Keratinocyte (primary cell): ENCODE data around the gene MPHOSPH6. TPM values are rescaled to one million over a fixed set of nuclear protein-coding genes. Genes with fewer than 3 reads are reported as not detected.

ENCODE experiments used
- DNase-seq: peaks from one replicate; pipeline ENCODE4 v3.0.0-alpha.2; 2011; ENCODE audit warnings: low read depth, missing footprints, low spot score
- FAIRE-seq: peaks from 2 replicates; lab custom pipeline; 2011; peaks lifted over from hg19 to GRCh38; lab: Jason Lieb, UNC
- H2AFZ ChIP-seq: 2 replicates; pipeline ENCODE4 v1.6.0; 2012; ENCODE audit warnings: low read length, control low read depth, inconsistent platforms; ENCODE audit not compliant: control insufficient read depth
- H3K27ac ChIP-seq: 2 replicates; pipeline ENCODE4 v1.5.1; 2011; ENCODE audit warnings: low read length; ENCODE audit not compliant: control insufficient read depth, insufficient read depth
- H3K27me3 ChIP-seq: 3 replicates; pipeline ENCODE4 v1.6.0; 2011; ENCODE audit warnings: low read length; ENCODE audit not compliant: control insufficient read depth, insufficient read depth; ENCODE audit errors: extremely low read depth
- H3K36me3 ChIP-seq, 2 experiments: 2 replicates in 1 of 2; 3 replicates in 1 of 2; pipeline ENCODE4 v1.5.1; 2011; ENCODE audit warnings: low read length in 2 of 2, mild to moderate bottlenecking in 1 of 2; ENCODE audit not compliant: control insufficient read depth in 2 of 2, insufficient read depth in 2 of 2; ENCODE audit errors: extremely low read depth in 1 of 2
- H3K4me1 ChIP-seq: 3 replicates; pipeline ENCODE4 v1.5.1; 2011; ENCODE audit warnings: low read length; ENCODE audit not compliant: control insufficient read depth, insufficient read depth; ENCODE audit errors: extremely low read depth
- H3K4me2 ChIP-seq: 3 replicates; pipeline ENCODE4 v1.6.0; 2011; ENCODE audit warnings: low read depth, low read length; ENCODE audit not compliant: control insufficient read depth, insufficient read depth; ENCODE audit errors: extremely low read depth
- H3K4me3 ChIP-seq, 3 experiments: fragments of 200-600 bp in 1 of 3; sonication (generic) in 1 of 3; 2 replicates in 2 of 3; 3 replicates in 1 of 3; pipeline ENCODE4 v1.5.1; 2011 to 2016; ENCODE audit warnings: low read length in 3 of 3, mild to moderate bottlenecking in 3 of 3, control low read depth in 2 of 3, inconsistent platforms in 1 of 3, low read depth in 1 of 3, mixed read lengths in 1 of 3, mixed run types in 1 of 3, moderate library complexity in 1 of 3; ENCODE audit not compliant: control insufficient read depth in 2 of 3, insufficient read depth in 2 of 3; ENCODE audit errors: extremely low read depth in 1 of 3
- H3K79me2 ChIP-seq: 2 replicates; pipeline ENCODE4 v1.6.0; 2012; ENCODE audit warnings: low read length; ENCODE audit not compliant: control insufficient read depth, insufficient read depth
- H3K9ac ChIP-seq: 3 replicates; pipeline ENCODE4 v1.6.0; 2011; ENCODE audit warnings: low read length; ENCODE audit not compliant: control insufficient read depth, insufficient read depth; ENCODE audit errors: extremely low read depth
- H3K9me1 ChIP-seq: 3 replicates; pipeline ENCODE4 v1.6.0; 2011; ENCODE audit warnings: low read length; ENCODE audit not compliant: control insufficient read depth, insufficient read depth; ENCODE audit errors: extremely low read depth
- H3K9me3 ChIP-seq: 2 replicates; pipeline ENCODE4 v1.5.1; 2012; ENCODE audit warnings: low read depth, low read length; ENCODE audit not compliant: control insufficient read depth
- H4K20me1 ChIP-seq: 3 replicates; pipeline ENCODE4 v1.6.0; 2011; ENCODE audit warnings: low read length; ENCODE audit not compliant: control insufficient read depth, insufficient read depth; ENCODE audit errors: extremely low read depth
- CTCF ChIP-seq, 3 experiments: IDR thresholded peaks in 1 of 3; conservative IDR thresholded peaks in 1 of 3; optimal IDR thresholded peaks in 1 of 3; 2 replicates in 2 of 3; 3 replicates in 1 of 3; pipeline versions ENCODE3 to v1.5.1; 2011; ENCODE audit warnings: low read length in 3 of 3, mild to moderate bottlenecking in 3 of 3, moderate library complexity in 2 of 3, control low read depth in 1 of 3, inconsistent platforms in 1 of 3; ENCODE audit not compliant: insufficient read depth in 2 of 3; ENCODE audit errors: extremely low read depth in 1 of 3
- EZH2 ChIP-seq: IDR thresholded peaks from one replicate; pipeline ENCODE4 v1.6.1; 2012; ENCODE audit warnings: inconsistent platforms, mild to moderate bottlenecking, low read length, moderate library complexity
- dilution Hi-C: fragments of 300-500 bp; cut with MboI; formaldehyde crosslinking; loops from one replicate; pipeline ENCODE4 v1.7.0; 2020; ENCODE audit warnings: low sequenced_read_pairs; ENCODE audit not compliant: extremely low pct_ligation_motif_present
- polyA plus RNA-seq, 5 experiments: library from polyadenylated mRNA; depleted of rRNA in 3 of 5; stranded (reverse) in 3 of 5; stranded (forward) in 1 of 5; unstranded in 1 of 5; fragments of >200 nt; gene quantifications; 1 replicate in 1 of 5; 2 replicates in 3 of 5; 3 replicates in 1 of 5; pipeline versions ENCODE4 v1.2.1 to v1.2.3, GENCODE V29; 2011 to 2012; ENCODE audit warnings: missing spikeins in 2 of 5, low read depth in 1 of 5, low replicate concordance in 1 of 5

MPHOSPH6 gene
- polyA plus RNA-seq, 1 donor (not counting 4 experiments of a cell fraction or from before 2014, with no cell fraction given) = 76.1 TPM

- DNase-seq (no peak), FAIRE-seq (no peak)
- no peak overlapping the region for H3K4me3 ChIP-seq
- TF ChIP-seq CTCF (optimal IDR thresholded peaks at IDR 0.05 in 1 of 3, IDR thresholded peaks at IDR 0.05 in 1 of 3, conservative IDR thresholded peaks at IDR 0.05 in 1 of 3; ENCODE audit: extremely low read depth in 1 of 3, insufficient read depth in 2 of 3, low read length in 3 of 3) (no peak), EZH2 (no peak)
- H3K27me3 ChIP-seq = no peaks in the 10 kb centered on the region
- dilution Hi-C loops = no loop called here
- no peak overlapping the region for H2AFZ ChIP-seq
- H3K9me1 ChIP-seq = no peaks in the 10 kb centered on the region
- H3K9me3 ChIP-seq = no peaks in the 10 kb centered on the region
- no peak overlapping the region for H3K4me2 ChIP-seq
- H3K4me1 ChIP-seq = peaks cover 16% of the 10 kb centered on the region
- H3K9ac ChIP-seq = no peak overlapping the region
- H3K27ac ChIP-seq = no peak overlapping the region
- no peaks in the 10 kb centered on the region for H3K36me3 ChIP-seq
- no peaks in the 10 kb centered on the region for H3K79me2 ChIP-seq
- no peaks in the 10 kb centered on the region for H4K20me1 ChIP-seq
Observed at GRCh38 chr16:82201351-82201750, 31.3 kb upstream of the MPHOSPH6 start.

GRCh38 chr16:82199209-82199608 lies 29.2 kb upstream of the MPHOSPH6 start:
- TF ChIP-seq CTCF (optimal IDR thresholded peaks at IDR 0.05 in 1 of 3, IDR thresholded peaks at IDR 0.05 in 1 of 3, conservative IDR thresholded peaks at IDR 0.05 in 1 of 3; ENCODE audit: extremely low read depth in 1 of 3, insufficient read depth in 2 of 3, low read length in 3 of 3) (no peak), EZH2 (no peak)
- H2AFZ ChIP-seq = no peak overlapping the region
- no peaks in the 10 kb centered on the region for H3K9me3 ChIP-seq

More at GRCh38 chr16:82199209-82199608, 29.2 kb upstream of the MPHOSPH6 start:
- peak; percentile 53 for FAIRE-seq
- Histone ChIP-seq H4K20me1 (no peaks in the 10 kb centered on the region), H3K4me3 (no peak overlapping the region), H3K79me2 (no peaks in the 10 kb centered on the region), H3K27ac (no peak overlapping the region), H3K4me2 (no peak overlapping the region), H3K9ac (no peak overlapping the region), H3K36me3 (no peaks in the 10 kb centered on the region), H3K27me3 (no peaks in the 10 kb centered on the region), H3K4me1 (peaks cover 16% of the 10 kb centered on the region), H3K9me1 (no peaks in the 10 kb centered on the region)
- DNase-seq = no peak
- dilution Hi-C loops = no loop called here
